Measurements from ENCODE around the gene NR2F6.
A peak's percentile ranks its signal among the peaks of the same experiment; 100 is the strongest.

The NR2F6 gene

DNA sequence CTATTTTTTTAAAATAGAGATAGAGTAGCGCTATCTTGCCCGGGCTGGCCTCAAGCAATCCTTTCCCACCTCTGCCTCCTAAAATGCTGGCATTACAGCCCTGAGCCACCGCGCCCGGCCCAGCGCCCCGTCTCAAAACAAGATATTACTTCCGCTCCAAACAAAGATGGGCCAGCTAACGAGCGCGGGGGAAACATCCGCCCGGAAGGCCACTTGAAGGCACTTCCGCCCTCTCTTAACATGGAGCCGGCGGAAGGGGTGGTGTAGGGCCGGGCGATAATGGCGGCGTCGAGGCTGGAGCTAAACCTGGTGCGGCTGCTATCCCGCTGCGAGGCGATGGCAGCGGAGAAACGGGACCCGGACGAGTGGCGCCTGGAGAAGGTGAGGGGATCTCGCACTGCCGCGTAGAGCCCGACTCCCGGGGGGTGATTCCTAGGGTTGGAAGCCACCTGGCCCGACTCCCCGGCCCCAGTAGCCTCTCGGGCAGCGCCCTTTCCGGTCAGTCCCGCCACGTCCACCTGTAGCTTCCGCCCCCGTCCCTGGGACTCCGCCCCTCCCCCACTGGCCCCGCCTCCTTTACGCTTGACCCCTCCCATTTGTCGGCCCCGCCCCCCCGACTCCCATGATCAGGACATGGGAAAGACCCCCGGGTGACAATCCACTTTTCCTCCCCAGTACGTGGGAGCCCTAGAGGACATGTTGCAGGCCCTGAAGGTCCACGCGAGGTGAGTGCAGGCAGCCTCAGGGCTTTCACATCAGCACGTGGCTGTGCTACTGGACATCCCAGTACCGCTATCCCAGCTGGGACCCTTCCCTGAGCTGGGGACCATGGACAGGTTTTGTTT lies 30.4 kb downstream of the NR2F6 start, which contains the start of gene USE1 (continued):
- TF ChIP-seq, protein P1, sequence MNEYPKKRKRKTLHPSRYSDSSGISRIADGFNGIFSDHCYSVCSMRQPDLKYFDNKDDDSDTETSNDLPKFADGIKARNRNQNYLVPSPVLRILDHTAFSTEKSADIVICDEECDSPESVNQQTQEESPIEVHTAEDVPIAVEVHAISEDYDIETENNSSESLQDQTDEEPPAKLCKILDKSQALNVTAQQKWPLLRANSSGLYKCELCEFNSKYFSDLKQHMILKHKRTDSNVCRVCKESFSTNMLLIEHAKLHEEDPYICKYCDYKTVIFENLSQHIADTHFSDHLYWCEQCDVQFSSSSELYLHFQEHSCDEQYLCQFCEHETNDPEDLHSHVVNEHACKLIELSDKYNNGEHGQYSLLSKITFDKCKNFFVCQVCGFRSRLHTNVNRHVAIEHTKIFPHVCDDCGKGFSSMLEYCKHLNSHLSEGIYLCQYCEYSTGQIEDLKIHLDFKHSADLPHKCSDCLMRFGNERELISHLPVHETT (tag by site-specific recombination; IDR thresholded peaks at IDR 0.05) = peak; percentile 88; the same call in 1 of the 2 replicates
- TF ChIP-seq ZNF560 (tag by site-specific recombination; IDR thresholded peaks at IDR 0.05; ENCODE audit: borderline replicate concordance) (no peak), GLIS1 (tag by site-specific recombination; IDR thresholded peaks at IDR 0.05) (peak; percentile 60), ZNF701 (tag by site-specific recombination; IDR thresholded peaks at IDR 0.05) (no peak), TCF7L2 (IDR thresholded peaks at IDR 0.05; ENCODE audit: borderline replicate concordance, low read depth, low read length) (peak; percentile 62; the same call in 1 of the 2 replicates), ZNF501 (tag by site-specific recombination; IDR thresholded peaks at IDR 0.05) (peak; percentile 68; the same call in 1 of the 2 replicates), BCL11A (tag by site-specific recombination; IDR thresholded peaks at IDR 0.05; ENCODE audit: low read depth) (peak; percentile 81), ZNF19 (tag by site-specific recombination; IDR thresholded peaks at IDR 0.05; ENCODE audit: low read depth) (no peak), KLF8 (tag by site-specific recombination; IDR thresholded peaks at IDR 0.05) (peak; percentile 98), YY1 (tag by site-specific recombination; IDR thresholded peaks at IDR 0.05) (peak; percentile 99), ZXDB (tag by site-specific recombination; IDR thresholded peaks at IDR 0.05) (peak; percentile 97), ZFP41 (tag by site-specific recombination; IDR thresholded peaks at IDR 0.05; ENCODE audit: borderline replicate concordance) (no peak), ZNF2 (tag by site-specific recombination; IDR thresholded peaks at IDR 0.05) (peak; percentile 65; the same call in 1 of the 2 replicates), ZBTB21 (tag by site-specific recombination; IDR thresholded peaks at IDR 0.05) (peak; percentile 67), KLF10 (tag by site-specific recombination; IDR thresholded peaks at IDR 0.05) (peak; percentile 90; the same call in 1 of the 2 replicates), ZNF24 (tag by site-specific recombination; IDR thresholded peaks at IDR 0.05) (peak; percentile 88), ZNF76 (tag by site-specific recombination; IDR thresholded peaks at IDR 0.05; ENCODE audit: borderline replicate concordance, low read depth) (peak; percentile 93), ZNF132 (tag by site-specific recombination; IDR thresholded peaks at IDR 0.05; ENCODE audit: borderline replicate concordance) (no peak), REPIN1 (tag by site-specific recombination; IDR thresholded peaks at IDR 0.05; ENCODE audit: low read depth) (0 out of 2 replicates have a peak, but pooled peaks have one; percentile 43), ZNF830 (tag by site-specific recombination; IDR thresholded peaks at IDR 0.05; ENCODE audit: low read depth) (no peak), ZNF274 (IDR thresholded peaks at IDR 0.05; ENCODE audit: low read length) (no peak), ZNF274 (tag by site-specific recombination; IDR thresholded peaks at IDR 0.05; ENCODE audit: borderline replicate concordance) (no peak)
- TF ChIP-seq, protein P2, sequence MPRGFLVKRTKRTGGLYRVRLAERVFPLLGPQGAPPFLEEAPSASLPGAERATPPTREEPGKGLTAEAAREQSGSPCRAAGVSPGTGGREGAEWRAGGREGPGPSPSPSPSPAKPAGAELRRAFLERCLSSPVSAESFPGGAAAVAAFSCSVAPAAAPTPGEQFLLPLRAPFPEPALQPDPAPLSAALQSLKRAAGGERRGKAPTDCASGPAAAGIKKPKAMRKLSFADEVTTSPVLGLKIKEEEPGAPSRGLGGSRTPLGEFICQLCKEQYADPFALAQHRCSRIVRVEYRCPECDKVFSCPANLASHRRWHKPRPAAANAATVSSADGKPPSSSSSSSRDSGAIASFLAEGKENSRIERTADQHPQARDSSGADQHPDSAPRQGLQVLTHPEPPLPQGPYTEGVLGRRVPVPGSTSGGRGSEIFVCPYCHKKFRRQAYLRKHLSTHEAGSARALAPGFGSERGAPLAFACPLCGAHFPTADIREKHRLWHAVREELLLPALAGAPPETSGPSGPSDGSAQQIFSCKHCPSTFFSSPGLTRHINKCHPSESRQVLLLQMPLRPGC (tag by site-specific recombination; IDR thresholded peaks at IDR 0.05) = peak; percentile 62; the same call in 1 of the 2 replicates
- TF ChIP-seq, protein P3, sequence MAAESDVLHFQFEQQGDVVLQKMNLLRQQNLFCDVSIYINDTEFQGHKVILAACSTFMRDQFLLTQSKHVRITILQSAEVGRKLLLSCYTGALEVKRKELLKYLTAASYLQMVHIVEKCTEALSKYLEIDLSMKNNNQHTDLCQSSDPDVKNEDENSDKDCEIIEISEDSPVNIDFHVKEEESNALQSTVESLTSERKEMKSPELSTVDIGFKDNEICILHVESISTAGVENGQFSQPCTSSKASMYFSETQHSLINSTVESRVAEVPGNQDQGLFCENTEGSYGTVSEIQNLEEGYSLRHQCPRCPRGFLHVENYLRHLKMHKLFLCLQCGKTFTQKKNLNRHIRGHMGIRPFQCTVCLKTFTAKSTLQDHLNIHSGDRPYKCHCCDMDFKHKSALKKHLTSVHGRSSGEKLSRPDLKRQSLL (tag by site-specific recombination; IDR thresholded peaks at IDR 0.05) = peak; percentile 81; the same call in 1 of the 2 replicates
- TF ChIP-seq, protein P4, sequence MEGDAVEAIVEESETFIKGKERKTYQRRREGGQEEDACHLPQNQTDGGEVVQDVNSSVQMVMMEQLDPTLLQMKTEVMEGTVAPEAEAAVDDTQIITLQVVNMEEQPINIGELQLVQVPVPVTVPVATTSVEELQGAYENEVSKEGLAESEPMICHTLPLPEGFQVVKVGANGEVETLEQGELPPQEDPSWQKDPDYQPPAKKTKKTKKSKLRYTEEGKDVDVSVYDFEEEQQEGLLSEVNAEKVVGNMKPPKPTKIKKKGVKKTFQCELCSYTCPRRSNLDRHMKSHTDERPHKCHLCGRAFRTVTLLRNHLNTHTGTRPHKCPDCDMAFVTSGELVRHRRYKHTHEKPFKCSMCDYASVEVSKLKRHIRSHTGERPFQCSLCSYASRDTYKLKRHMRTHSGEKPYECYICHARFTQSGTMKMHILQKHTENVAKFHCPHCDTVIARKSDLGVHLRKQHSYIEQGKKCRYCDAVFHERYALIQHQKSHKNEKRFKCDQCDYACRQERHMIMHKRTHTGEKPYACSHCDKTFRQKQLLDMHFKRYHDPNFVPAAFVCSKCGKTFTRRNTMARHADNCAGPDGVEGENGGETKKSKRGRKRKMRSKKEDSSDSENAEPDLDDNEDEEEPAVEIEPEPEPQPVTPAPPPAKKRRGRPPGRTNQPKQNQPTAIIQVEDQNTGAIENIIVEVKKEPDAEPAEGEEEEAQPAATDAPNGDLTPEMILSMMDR (tag by site-specific recombination; IDR thresholded peaks at IDR 0.05) = peak; percentile 16; the same call in 1 of the 2 replicates
- TF ChIP-seq, protein P5, sequence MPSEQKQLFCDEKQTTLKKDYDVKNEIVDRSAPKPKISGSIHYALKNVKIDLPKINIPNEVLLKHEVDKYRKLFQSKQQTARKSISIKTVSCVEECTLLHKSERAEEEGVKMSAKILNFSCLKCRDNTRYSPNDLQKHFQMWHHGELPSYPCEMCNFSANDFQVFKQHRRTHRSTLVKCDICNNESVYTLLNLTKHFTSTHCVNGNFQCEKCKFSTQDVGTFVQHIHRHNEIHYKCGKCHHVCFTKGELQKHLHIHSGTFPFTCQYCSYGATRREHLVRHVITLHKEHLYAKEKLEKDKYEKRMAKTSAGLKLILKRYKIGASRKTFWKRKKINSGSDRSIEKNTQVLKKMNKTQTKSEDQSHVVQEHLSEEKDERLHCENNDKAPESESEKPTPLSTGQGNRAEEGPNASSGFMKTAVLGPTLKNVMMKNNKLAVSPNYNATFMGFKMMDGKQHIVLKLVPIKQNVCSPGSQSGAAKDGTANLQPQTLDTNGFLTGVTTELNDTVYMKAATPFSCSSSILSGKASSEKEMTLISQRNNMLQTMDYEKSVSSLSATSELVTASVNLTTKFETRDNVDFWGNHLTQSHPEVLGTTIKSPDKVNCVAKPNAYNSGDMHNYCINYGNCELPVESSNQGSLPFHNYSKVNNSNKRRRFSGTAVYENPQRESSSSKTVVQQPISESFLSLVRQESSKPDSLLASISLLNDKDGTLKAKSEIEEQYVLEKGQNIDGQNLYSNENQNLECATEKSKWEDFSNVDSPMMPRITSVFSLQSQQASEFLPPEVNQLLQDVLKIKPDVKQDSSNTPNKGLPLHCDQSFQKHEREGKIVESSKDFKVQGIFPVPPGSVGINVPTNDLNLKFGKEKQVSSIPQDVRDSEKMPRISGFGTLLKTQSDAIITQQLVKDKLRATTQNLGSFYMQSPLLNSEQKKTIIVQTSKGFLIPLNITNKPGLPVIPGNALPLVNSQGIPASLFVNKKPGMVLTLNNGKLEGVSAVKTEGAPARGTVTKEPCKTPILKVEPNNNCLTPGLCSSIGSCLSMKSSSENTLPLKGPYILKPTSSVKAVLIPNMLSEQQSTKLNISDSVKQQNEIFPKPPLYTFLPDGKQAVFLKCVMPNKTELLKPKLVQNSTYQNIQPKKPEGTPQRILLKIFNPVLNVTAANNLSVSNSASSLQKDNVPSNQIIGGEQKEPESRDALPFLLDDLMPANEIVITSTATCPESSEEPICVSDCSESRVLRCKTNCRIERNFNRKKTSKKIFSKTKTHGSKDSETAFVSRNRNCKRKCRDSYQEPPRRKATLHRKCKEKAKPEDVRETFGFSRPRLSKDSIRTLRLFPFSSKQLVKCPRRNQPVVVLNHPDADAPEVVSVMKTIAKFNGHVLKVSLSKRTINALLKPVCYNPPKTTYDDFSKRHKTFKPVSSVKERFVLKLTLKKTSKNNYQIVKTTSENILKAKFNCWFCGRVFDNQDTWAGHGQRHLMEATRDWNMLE (tag by site-specific recombination; conservative IDR thresholded peaks at IDR 0.05; ENCODE audit: low read depth) = peak; percentile 91
- TF ChIP-seq, protein P6, sequence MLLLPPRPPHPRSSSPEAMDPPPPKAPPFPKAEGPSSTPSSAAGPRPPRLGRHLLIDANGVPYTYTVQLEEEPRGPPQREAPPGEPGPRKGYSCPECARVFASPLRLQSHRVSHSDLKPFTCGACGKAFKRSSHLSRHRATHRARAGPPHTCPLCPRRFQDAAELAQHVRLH (tag by site-specific recombination; IDR thresholded peaks at IDR 0.05) = peak; percentile 97

Measured in HEK293 (cell line).